ENCODE results near the gene DPYSL5.

Gene DPYSL5

DNA sequence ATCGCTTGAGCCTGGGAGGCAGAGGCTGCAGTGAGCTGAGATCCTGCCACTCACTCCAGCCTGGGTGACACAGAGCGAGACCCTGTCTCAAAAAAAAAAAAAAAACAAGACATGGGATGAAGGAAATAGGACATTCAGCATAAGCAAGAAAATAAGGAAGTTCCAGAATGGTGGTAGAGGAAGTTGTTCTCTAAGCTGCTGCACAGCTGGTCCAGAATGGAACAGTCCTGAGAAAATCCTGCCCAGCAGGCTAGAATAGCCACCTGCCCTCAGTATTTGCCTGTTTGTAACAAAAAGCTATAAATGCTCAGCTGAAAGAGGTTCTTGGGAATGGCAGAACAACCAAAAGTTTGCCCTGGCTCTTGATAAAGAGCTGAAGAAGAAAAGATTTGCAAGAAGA is 111.4 kb downstream of the DPYSL5 start:
- Histone ChIP-seq H3K4me2 (ENCODE audit: low read length) (no peak overlapping the region), H2BK12ac (ENCODE audit: low read length) (no peak overlapping the region), H3K79me2 (ENCODE audit: control insufficient read depth, insufficient read depth, low read length, poor library complexity) (no peaks in the 10 kb centered on the region), H3K14ac (ENCODE audit: low read length) (no peak overlapping the region), H4K8ac (ENCODE audit: low read depth, low read length) (no peak overlapping the region), H4K91ac (ENCODE audit: low read depth, low read length) (no peak overlapping the region), H3K23ac (ENCODE audit: low read length) (no peak overlapping the region), H2AK5ac (ENCODE audit: low read length) (no peak overlapping the region), H3K79me1 (ENCODE audit: low read length) (no peaks in the 10 kb centered on the region), H2BK120ac (ENCODE audit: insufficient read depth, low read length, poor library complexity) (no peak overlapping the region), H3K18ac (ENCODE audit: low read length) (no peak overlapping the region), H3K27ac (ENCODE audit: low read depth, low read length) (no peak overlapping the region), H3K9me3 (ENCODE audit: insufficient read depth, low read depth, low read length) (no peaks in the 10 kb centered on the region), H3K4me3 (ENCODE audit: low read depth, low read length) (no peak overlapping the region), H2BK5ac (ENCODE audit: low read depth, low read length, poor library complexity) (no peak overlapping the region), H3K27me3 (ENCODE audit: insufficient read depth, low read length) (no peaks in the 10 kb centered on the region), H3K4ac (ENCODE audit: low read depth, low read length) (no peak overlapping the region), H2AFZ (ENCODE audit: insufficient read depth, low read length, poor library complexity) (no peak overlapping the region), H3K4me1 (ENCODE audit: control insufficient read depth in 1 of 2, insufficient read depth in 2 of 2, low read length in 2 of 2) (no peaks in the 10 kb centered on the region), H4K12ac (ENCODE audit: low read depth, low read length) (no peak overlapping the region), H3K9ac (ENCODE audit: low read length) (peak overlapping the region; percentile 13), H3K36me3 (ENCODE audit: control insufficient read depth in 1 of 2, insufficient read depth in 2 of 2, low read length in 2 of 2) (no peaks in the 10 kb centered on the region)
- no CpG with 5 or more reads among the region's 2 CpGs for WGBS (ENCODE audit: extremely low coverage, insufficient coverage, insufficient read length)
- no peak for DNase-seq

GRCh38 chr2:26964446-26965130 is 116.7 kb downstream of the DPYSL5 start:
- Histone ChIP-seq H2AFZ (ENCODE audit: insufficient read depth, low read length, poor library complexity) (no peak overlapping the region), H2BK5ac (ENCODE audit: low read depth, low read length, poor library complexity) (no peak overlapping the region), H4K91ac (ENCODE audit: low read depth, low read length) (no peak overlapping the region), H3K23ac (ENCODE audit: low read length) (no peak overlapping the region), H3K9me3 (ENCODE audit: insufficient read depth, low read depth, low read length) (no peaks in the 10 kb centered on the region), H2AK5ac (ENCODE audit: low read length) (no peak overlapping the region), H3K4me3 (ENCODE audit: low read depth, low read length) (no peak overlapping the region), H3K18ac (ENCODE audit: low read length) (no peak overlapping the region), H2BK120ac (ENCODE audit: insufficient read depth, low read length, poor library complexity) (no peak overlapping the region), H3K79me2 (ENCODE audit: control insufficient read depth, insufficient read depth, low read length, poor library complexity) (no peaks in the 10 kb centered on the region), H2BK12ac (ENCODE audit: low read length) (no peak overlapping the region), H3K14ac (ENCODE audit: low read length) (no peak overlapping the region), H3K27me3 (ENCODE audit: insufficient read depth, low read length) (no peaks in the 10 kb centered on the region), H3K36me3 (ENCODE audit: control insufficient read depth in 1 of 2, insufficient read depth in 2 of 2, low read length in 2 of 2) (no peaks in the 10 kb centered on the region), H4K12ac (ENCODE audit: low read depth, low read length) (no peak overlapping the region), H4K8ac (ENCODE audit: low read depth, low read length) (no peak overlapping the region), H3K79me1 (ENCODE audit: low read length) (no peaks in the 10 kb centered on the region), H3K4me2 (ENCODE audit: low read length) (no peak overlapping the region), H3K4me1 (ENCODE audit: control insufficient read depth in 1 of 2, insufficient read depth in 2 of 2, low read length in 2 of 2) (no peaks in the 10 kb centered on the region), H3K9ac (ENCODE audit: low read length) (no peak overlapping the region), H3K27ac (ENCODE audit: low read depth, low read length) (no peak overlapping the region), H3K4ac (ENCODE audit: low read depth, low read length) (no peak overlapping the region)
- DNase-seq: peak in 1 of 2 donors; percentile 32
- WGBS (ENCODE audit: extremely low coverage, insufficient coverage, insufficient read length): no CpG with 5 or more reads among the region's 3 CpGs

DNA sequence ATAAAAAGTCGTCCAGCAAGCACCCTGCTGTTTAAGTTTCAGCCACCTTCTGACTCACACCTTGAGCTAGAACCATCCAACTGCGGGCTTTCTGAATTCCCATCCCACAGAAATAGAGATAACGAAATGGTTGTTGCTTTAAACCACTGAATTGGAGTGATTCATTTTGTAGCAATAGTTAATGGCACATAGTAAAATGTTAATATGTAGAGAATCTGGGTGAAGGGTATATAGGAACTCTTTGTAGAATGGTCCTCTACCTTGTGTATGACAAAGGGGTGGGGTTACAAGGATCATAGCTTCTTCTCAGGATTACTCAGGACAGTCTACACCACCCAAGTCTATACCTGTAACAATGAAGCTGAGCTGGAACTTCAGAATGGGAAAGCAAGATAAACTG is 120.1 kb downstream of the DPYSL5 start:
- no peak overlapping the region for H3K4ac ChIP-seq (ENCODE audit: low read depth, low read length)
- H3K9ac ChIP-seq (ENCODE audit: low read length): no peak overlapping the region
- H4K12ac ChIP-seq (ENCODE audit: low read depth, low read length): no peak overlapping the region
- H2AK5ac ChIP-seq (ENCODE audit: low read length): no peak overlapping the region
- H3K18ac ChIP-seq (ENCODE audit: low read length): no peak overlapping the region
- no peak overlapping the region for H4K91ac ChIP-seq (ENCODE audit: low read depth, low read length)
- H2BK5ac ChIP-seq (ENCODE audit: low read depth, low read length, poor library complexity): no peak overlapping the region
- H3K79me1 ChIP-seq (ENCODE audit: low read length): no peaks in the 10 kb centered on the region
- H2AFZ ChIP-seq (ENCODE audit: insufficient read depth, low read length, poor library complexity): no peak overlapping the region
- H3K9me3 ChIP-seq (ENCODE audit: insufficient read depth, low read depth, low read length): no peaks in the 10 kb centered on the region
- H3K4me2 ChIP-seq (ENCODE audit: low read length): no peak overlapping the region
- H4K8ac ChIP-seq (ENCODE audit: low read depth, low read length): no peak overlapping the region
- no peaks in the 10 kb centered on the region for H3K79me2 ChIP-seq (ENCODE audit: control insufficient read depth, insufficient read depth, low read length, poor library complexity)
- no peak overlapping the region for H3K14ac ChIP-seq (ENCODE audit: low read length)
- peaks cover 5% of the 10 kb centered on the region in 2 experiments for H3K4me1 ChIP-seq (ENCODE audit: control insufficient read depth in 1 of 2, insufficient read depth in 2 of 2, low read length in 2 of 2)
- WGBS (ENCODE audit: extremely low coverage, insufficient coverage, insufficient read length): no CpG with 5 or more reads among the region's 3 CpGs
- H2BK120ac ChIP-seq (ENCODE audit: insufficient read depth, low read length, poor library complexity): no peak overlapping the region
- H3K4me3 ChIP-seq (ENCODE audit: low read depth, low read length): no peak overlapping the region
- no peak overlapping the region for H3K23ac ChIP-seq (ENCODE audit: low read length)
- H3K27ac ChIP-seq (ENCODE audit: low read depth, low read length): no peak overlapping the region
- H3K36me3 ChIP-seq (ENCODE audit: control insufficient read depth in 1 of 2, insufficient read depth in 2 of 2, low read length in 2 of 2): no peaks in the 10 kb centered on the region
- no peak overlapping the region for H2BK12ac ChIP-seq (ENCODE audit: low read length)
- peaks cover 3% of the 10 kb centered on the region for H3K27me3 ChIP-seq (ENCODE audit: insufficient read depth, low read length)
- DNase-seq: peak; percentile 83 to 94

DNA sequence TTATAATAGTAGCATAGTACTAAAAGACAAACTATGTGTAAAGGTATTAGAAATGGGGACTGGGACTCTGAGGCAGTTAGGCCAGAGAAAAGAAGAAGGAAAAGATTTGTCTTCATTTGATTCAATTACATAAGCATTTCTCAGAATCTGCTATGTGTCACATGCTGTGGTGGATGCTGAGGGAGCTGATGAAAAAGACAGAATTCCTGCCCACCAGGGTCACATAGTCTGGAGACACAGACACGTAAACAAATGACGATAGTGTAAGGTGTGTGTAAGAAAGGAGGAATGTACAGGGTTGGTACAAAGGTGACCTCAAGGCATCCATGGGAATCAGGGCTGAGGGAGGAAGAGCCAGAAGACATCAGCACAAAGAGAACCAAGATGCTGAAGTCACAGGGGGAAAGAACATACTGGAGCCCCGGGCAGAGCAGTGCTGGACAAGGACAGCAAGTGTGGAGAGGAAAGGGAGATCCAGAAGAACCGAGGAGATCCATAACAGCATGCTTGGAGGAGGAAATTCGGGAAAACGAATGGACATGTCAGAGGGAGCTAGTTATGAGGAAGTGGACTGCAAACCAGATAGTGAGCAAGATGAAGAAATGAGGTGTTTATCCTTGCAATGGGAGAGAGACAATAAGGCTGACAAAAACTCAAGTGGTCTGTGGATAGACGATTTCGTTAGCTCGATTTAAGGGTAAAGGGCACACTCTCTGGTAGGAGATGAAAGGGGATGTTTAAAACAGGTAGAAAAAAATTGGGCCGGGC is 121.3 kb downstream of the DPYSL5 start:
- H2BK5ac ChIP-seq (ENCODE audit: low read depth, low read length, poor library complexity): no peak overlapping the region
- no peaks in the 10 kb centered on the region for H3K79me2 ChIP-seq (ENCODE audit: control insufficient read depth, insufficient read depth, low read length, poor library complexity)
- H2AK5ac ChIP-seq (ENCODE audit: low read length): no peak overlapping the region
- H3K36me3 ChIP-seq (ENCODE audit: control insufficient read depth in 1 of 2, insufficient read depth in 2 of 2, low read length in 2 of 2): no peaks in the 10 kb centered on the region
- H3K4ac ChIP-seq (ENCODE audit: low read depth, low read length): no peak overlapping the region
- no peaks in the 10 kb centered on the region for H3K9me3 ChIP-seq (ENCODE audit: insufficient read depth, low read depth, low read length)
- H3K4me2 ChIP-seq (ENCODE audit: low read length): no peak overlapping the region
- no peak overlapping the region for H2BK12ac ChIP-seq (ENCODE audit: low read length)
- H2BK120ac ChIP-seq (ENCODE audit: insufficient read depth, low read length, poor library complexity): no peak overlapping the region
- no peak overlapping the region for H4K12ac ChIP-seq (ENCODE audit: low read depth, low read length)
- H3K9ac ChIP-seq (ENCODE audit: low read length): no peak overlapping the region
- H3K79me1 ChIP-seq (ENCODE audit: low read length): no peaks in the 10 kb centered on the region
- H3K4me3 ChIP-seq (ENCODE audit: low read depth, low read length): no peak overlapping the region
- no peak overlapping the region for H2AFZ ChIP-seq (ENCODE audit: insufficient read depth, low read length, poor library complexity)
- H3K14ac ChIP-seq (ENCODE audit: low read length): no peak overlapping the region
- DNase-seq: peak; percentile 83 to 92
- no peak overlapping the region for H3K18ac ChIP-seq (ENCODE audit: low read length)
- H3K23ac ChIP-seq (ENCODE audit: low read length): no peak overlapping the region
- peaks cover 5% of the 10 kb centered on the region in 2 experiments for H3K4me1 ChIP-seq (ENCODE audit: control insufficient read depth in 1 of 2, insufficient read depth in 2 of 2, low read length in 2 of 2)
- H3K27me3 ChIP-seq (ENCODE audit: insufficient read depth, low read length): peaks cover 3% of the 10 kb centered on the region
- H4K91ac ChIP-seq (ENCODE audit: low read depth, low read length): no peak overlapping the region
- no peak overlapping the region for H3K27ac ChIP-seq (ENCODE audit: low read depth, low read length)
- no peak overlapping the region for H4K8ac ChIP-seq (ENCODE audit: low read depth, low read length)
- no CpG with 5 or more reads among the region's 10 CpGs for WGBS (ENCODE audit: extremely low coverage, insufficient coverage, insufficient read length)

Measured in trophoblast cell (in vitro differentiated cells and primary cell).